CD4-positive, alpha-beta T cell treated with Interleukin-6 at 100 ng/mL for 8 hours (primary cell): ENCODE measurements around the gene PSD4.
A peak's percentile ranks its signal among the peaks of the same experiment; 100 is the strongest.

Experiments used
- DNase-seq: peaks from one replicate; pipeline ENCODE4 v3.0.0-alpha.2; 2020; ENCODE audit warnings: mixed read lengths, low spot score

Gene PSD4

DNA sequence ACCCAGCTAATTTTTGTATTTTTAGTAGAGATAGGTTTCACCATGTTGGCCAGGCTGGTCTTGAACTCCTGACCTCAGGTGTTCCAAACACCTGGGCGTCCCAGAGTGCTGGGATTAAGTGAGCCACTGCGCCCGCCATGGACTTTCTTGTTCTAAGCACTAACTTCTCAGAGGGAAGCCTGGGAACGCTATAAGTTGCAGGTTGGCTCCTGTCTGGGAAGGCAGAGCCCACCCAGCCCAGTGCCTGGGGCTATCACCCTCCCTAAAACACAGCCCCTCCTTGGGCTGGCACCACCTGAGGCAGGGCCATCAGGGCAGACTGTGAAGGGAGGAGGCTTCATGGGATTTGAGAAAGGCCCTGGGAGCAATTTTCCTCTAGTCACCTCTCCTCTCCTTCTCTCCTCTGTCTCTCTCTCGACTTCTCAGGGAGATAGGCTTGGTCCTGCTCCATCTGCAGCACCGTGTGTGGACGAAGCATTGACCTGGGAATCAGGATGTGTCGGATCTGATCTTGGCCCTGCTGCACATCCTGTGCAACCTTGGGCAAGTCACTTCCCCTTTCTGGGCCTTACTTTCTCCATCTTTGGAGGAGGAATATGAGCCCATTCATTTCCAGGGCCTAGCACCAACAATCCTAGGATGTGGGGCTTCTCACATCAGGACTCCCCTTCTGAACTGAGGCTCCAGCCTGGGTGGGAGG, 10.9 kb downstream of the PSD4 start:
- no peak for DNase-seq

DNA sequence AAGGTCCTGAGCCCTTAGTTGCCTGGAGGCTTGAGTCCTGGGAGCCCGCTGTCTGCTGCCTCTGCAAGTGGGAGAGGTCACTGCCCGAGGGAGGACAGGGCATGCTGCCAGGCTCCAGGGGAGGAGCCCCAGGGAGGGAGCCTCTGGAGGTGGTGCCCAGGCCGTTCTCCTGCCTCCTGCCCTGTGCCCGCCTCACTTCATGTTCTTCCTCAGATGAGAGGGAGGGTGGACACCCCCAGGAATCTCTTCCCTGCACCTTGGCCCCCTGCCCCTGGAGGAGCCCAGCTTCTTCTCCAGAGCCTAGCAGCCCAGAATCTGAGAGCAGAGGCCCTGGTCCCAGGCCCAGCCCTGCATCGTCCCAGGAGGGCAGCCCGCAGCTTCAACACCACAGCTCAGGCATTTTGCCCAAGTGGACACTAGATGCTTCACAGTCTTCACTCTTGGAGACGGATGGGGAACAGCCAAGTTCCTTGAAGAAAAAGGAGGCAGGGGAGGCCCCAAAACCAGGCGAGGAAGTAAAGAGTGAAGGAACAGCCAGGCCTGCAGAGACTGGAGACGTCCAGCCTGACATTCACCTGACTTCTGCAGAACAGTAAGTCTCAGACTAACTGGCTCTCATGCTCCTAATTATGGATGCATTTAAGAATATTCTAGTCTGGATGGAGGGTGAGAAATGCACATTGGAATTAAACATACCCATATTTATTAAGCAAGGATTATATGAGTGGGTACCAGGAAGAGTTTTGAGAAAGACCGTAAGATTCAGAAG, 12.1 kb downstream of the PSD4 start:
- DNase-seq = no peak

DNA sequence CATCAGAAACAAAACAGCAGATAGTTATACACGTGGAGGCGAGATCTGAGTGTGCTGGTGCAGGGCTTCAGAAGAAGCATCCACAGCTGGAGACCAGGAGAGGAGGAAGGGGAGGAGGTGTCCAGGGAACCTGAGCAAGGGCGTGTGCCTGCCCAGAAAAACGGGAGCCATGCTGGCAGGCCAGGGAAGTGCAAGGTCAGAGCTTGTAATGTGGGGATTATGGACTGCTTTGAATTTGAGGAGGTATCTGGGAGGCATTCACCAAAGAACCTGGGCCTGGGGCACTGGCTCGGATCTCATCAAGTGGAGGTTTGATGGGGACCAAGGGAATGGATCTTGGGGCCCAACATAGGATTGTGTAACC, 12.6 kb downstream of the PSD4 start:
- no peak for DNase-seq

DNA sequence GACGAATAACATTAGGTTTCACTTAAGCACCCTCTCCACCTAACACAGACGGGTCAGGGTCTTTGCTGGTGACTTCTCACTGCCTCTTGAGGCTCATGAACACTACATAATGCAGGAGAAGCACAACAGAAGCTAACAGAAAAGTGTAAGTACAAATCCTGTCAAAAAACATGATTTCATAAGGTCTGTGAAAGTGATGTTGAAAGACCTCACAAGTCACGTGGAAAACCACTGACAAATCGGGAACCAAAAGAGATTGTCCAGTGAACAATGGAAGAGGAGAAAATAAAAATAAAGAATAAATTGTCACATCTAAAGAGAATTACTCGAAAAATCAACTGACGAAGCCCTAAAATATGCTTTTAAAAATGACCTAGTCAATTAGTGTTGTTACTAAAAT, 14.0 kb downstream of the PSD4 start:
- no peak for DNase-seq

DNA sequence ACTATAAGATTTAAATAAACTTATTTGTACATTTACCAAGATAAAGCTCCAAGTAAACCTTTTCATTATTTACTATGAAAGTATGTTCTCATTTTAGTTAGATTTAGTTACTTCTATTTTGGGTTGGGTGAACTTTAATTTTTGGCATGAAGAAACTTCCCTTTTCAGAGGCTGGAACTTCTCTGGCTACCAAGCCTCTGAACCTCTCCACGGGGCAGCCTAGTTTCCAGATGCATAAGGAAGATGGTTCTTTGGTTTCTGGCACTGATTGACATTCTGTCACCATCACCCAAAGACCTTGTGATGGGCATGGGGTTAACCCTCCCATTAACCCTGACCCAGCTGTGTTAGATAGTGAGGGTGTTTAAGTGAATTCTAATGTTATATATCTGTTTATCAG, 17.1 kb downstream of the PSD4 start:
- DNase-seq = no peak

DNA sequence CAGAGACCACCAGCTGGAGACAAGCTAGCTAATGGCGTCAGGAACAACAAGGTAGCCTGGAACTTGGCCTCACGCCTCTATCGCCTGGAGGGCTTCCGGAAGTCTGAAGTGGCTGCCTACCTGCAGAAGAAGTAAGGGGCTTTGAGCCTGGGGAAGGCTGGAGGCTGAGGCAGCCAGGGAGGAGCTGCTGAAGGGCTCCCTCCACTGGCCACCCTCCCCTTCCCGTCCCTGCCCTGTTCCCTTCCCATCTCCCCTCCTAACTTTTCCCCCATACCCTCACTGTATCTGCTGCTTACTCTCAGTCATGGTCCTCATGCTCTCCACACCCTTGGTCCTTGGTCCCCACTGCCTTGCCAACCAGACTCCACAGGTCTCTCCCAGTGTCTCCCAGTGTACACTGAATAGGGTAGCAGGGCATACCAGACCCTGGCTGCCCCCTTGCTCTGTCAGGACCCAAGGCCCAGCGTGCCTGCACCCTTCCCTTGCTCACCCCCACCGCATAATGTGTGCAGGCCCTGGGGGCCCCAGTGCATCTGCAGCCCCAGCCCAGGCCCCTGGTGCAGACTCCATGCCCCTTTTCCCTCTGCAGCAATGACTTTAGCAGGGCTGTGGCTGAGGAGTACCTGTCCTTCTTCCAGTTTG, 18.8 kb downstream of the PSD4 start:
- DNase-seq = no peak

DNA sequence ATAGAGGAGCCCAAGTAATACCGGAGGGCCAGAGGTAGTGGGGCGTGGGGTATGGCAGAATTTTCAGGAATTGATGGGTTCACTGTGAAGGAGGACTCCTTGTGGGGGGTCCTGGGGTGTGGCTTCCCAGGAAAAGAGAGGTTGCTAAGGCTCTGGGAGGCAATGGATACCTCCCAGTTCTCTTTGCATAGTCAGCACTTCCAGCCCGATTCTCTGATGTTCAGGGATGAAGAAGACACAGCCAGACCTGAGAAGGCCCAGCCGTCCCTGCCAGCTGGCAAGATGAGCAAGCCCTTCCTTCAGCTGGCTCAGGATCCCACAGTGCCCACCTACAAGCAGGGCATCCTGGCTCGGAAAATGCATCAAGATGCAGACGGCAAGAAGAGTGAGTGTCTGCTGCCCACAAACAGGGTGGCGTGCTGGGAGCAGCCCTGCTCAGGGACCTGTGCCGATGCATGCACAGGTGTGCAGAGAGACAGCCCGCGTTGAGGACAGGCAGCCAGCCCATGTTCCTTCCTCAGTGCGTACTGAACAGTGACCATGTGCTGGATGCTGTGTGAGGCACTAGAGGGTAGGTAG, 22.2 kb downstream of the PSD4 start:
- no peak for DNase-seq

DNA sequence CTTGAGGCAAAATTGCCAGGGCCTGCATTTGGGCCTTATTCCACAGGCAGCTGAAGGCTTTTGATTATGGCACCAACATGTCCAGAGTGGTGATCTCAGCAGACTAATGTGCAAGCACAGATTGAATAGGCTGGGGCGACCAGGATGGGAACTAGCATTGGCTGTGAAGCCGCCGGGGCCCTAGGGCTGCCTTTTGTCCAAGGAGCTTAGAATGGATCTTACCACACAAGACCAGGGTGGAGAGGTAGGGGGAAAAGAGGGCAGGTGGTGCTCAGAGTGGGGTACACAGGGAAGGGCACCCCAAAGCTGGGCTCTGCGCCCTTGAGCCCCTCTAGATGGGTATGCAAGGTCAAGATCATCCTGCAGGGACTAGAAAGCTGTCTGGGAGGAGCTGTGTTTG, 23.1 kb downstream of the PSD4 start:
- no peak for DNase-seq

DNA sequence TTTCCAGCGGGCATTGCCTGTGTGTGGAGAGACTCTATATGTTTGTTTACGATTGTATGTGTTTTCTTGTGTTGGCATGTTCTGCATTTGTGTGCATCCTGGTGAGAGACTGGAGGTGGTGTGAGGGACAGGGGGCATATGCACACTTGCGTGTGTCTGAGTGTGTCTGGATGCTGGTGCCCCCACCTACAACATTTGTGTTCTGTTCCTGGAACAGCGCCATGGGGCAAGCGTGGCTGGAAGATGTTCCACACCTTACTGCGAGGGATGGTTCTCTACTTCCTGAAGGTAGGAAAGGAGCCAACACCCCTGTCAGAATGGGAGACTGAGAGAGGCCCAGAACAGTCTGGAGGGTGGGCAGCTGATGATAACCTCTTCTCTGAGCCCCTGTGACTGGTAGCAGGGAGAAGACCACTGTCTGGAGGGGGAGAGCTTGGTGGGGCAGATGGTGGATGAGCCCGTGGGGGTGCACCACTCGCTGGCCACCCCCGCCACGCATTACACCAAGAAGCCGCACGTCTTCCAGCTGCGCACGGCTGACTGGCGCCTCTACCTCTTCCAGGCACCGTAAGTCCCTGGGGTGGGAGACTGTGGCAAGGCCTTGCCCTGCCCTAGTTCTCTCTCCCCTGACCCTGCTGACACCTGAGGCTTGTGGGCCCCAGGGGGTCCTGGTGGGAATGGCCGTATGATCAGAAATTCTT, 23.7 kb downstream of the PSD4 start:
- no peak for DNase-seq

DNA sequence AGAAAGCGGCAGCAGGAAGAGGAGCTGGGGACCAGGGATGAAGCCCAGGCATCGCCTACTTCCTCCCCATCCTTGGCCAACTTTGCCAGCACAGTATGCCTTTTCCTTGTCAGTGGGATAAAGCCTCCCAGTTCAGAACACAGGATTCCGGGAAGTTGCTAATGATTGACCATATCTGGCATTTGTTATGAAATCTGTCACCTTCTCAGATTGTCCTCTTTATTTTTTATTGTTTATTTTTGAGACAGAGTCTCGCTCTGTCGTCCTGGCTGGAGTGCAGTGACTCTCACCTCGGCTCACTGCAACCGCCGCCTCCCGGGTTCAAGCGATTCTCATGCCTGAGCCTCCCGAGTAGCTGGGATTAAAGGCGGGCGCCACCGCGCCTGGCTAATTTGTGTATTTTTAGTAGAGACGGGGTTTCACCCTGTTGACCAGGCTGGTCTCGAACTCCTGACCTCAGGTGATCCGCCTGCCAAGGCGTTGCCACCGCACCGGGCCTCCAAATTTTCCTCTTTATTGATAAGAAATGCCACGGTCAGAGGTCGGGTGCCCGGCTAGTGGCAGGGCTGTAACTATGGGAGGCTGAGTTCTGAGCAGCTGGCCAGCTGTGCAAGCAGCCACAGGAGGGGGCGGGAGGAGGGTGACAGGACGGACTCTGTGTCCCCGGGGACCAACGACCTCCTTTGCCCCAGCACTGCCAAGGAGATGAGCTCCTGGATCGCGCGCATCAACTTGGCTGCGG, 24.4 kb downstream of the PSD4 start:
- DNase-seq = no peak

DNA sequence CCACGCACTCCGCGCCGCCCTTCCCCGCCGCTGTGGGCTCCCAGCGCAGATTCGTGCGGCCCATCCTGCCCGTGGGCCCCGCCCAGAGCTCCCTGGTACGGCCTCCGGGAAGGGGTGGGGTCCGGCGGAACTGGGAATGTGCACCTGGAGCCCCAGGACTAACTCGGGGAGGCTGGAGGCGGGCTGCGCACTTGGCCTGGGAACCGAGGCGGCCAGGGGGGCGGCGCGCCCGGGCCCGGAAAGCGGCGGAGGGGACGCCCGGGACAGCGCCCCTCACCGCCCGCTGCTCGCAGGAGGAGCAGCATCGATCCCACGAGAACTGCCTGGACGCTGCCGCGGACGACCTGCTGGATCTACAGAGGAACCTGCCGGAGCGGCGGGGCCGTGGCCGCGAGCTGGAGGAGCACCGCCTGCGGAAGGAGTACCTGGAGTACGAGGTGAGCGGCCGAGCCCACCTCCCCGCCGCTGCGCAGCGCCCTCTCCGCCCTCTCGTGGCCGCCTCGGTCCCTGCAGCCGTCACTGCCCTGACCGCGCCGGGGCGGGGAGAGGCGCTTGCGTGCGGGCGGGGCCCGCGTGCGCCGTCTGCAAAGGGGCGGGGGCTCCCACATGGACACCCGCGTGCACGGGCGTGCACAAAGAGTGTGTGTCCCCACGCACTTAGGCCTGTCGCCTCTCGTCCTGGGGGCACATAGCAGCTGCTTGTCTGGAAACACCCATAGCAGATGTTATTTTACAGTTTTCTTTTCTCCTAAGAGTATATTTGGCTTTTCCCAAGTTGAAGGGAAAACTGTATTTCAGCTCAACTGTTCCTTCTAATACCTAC, 25.2 kb downstream of the PSD4 start:
- peak; percentile 54 for DNase-seq

DNA sequence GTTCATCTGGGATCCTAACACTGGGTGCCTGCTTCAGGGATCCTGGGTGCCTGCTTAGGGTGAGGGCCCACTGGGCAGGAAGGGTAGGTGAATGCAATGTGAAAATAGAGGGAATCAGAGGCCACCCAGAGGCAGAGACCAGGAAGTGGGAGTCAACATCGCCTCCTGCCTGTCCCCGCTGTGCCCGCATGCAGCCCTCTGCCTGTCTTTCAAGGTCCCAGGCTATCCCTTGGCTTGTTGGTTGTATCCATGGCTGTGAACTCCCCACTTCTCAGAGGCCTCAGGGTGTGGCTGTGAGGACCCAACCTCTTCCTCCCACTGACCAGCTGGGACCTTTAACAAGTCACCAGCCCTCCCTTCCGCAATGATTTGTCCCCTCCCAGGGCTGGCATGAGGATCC, 26.5 kb downstream of the PSD4 start:
- no peak for DNase-seq

DNA sequence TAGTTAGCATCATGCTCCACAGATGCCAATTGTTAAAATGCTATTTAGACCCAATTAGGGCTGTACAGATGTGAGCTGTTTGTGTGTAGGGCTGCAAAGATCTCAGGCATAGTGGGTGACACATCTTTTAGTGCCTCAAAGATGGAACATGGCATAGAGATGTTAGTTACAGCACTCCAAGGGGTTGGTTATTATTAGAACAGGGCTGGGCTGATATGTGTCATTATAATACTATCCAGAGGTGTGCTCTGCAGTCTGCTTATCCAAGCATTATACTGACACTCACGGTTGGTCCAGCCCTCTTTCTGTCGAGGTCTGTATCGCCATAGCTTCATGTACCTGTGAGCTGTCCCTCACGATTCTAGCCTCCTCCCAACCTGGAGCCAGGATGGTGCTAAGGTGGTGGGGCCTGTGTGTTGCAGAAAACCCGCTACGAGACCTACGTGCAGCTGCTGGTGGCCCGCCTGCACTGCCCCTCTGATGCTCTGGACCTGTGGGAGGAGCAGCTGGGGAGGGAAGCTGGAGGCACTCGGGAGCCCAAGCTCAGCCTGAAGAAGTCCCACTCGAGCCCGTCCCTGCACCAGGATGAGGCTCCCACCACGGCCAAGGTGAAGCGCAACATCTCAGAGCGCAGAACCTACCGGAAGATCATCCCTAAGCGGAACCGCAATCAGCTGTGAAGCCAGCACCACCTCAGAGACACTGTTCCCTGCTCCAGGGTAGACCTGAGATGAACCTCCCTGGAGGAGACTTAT, 27.1 kb downstream of the PSD4 start:
- DNase-seq = no peak

DNA sequence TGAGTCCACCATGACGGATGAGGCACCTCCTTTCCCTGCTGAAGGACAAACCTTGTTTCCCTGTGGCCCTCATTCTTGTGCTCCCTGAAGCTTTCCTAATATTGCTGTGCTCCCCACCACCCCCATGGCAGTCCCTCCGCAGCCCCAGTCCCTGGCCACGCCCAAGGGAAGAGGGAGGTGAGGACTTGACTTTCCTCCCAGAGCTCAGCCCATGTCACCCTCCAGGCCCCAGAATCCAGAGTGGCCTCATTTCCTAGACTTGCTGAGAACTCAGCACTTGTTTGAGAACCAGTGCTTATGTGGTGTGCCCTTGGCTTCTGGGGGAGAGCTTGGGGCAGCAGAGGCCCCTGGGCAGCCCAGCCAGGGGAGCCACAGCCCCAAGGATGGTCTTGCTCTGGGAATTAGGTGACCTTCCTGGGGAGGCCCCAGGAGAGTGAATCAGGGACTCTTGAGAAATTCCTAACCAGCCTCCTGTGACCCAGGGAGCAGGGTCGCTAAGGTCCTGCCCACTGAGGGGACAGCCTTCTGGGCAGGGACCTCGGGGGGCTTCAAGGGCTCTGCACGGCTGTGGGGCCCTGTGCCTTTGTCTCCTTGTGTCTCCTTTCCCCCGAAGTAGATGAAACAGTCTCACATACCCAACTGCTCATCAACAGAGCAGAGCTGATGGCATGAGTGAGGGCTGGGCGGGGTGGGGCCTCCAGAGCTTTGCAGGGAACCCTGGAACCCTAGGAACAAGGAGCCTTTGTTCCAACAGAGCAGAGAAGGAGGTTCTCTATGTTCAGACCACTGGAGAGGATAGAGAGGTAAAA, 27.9 kb downstream of the PSD4 start:
- DNase-seq = no peak

DNA sequence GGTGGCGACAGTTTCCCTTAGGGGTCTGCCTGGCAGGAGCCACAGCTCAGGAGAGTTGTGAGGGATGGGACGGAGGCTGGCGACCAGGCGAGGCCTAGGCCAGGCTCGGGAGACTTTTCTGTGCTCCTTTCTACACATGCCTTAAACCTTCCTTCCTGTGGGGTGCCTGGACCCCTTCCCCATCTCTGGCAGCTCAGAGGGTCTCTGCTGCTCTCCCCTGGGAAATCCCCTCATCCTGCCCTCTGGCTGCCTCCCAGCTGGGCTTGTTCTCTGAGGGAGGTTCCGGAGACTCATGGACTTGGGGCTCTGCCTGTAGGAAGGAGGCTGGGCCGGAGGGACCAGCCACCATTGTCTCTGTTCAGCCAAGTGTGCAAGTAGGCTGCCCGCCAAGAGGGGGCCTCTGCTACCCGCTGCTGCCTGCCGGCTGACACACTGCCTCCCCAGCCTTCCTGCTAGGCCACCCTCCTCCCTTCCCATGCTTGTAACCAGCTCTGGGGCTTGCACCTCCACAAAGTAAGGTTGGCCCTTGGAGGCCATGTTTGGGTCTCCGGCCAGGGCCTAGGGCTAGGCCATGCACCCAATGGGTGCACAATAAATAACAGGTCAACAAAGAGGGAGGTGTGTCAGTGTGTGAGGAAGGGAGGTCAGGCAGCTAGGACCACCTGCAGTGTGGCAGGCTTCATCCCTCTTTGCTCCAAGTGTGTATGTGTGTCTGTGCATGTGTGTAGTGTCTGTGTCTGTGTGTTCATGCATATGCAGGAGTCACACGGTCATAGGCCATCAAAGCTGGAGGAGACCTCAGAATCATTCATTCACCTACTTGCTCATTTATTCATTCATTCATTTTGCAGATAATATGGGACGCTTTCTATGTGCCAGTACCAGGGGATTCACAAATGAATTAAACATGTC, 28.8 kb downstream of the PSD4 start:
- DNase-seq = no peak

DNA sequence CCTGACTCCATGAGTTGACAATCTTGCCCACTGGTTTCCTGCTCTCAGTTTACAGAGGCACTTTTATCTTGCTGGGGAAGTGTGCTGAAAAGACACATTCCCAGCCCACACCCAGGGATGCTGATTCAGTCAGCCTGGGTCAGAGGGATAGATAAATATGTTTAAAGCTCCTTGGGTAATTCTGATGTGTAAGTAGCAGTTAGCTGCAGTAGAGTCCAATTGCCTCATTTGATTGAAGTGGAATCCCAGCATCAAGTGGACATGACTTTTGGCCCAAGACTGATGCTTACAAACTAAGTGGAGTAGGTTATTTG, 29.4 kb downstream of the PSD4 start:
- no peak for DNase-seq

DNA sequence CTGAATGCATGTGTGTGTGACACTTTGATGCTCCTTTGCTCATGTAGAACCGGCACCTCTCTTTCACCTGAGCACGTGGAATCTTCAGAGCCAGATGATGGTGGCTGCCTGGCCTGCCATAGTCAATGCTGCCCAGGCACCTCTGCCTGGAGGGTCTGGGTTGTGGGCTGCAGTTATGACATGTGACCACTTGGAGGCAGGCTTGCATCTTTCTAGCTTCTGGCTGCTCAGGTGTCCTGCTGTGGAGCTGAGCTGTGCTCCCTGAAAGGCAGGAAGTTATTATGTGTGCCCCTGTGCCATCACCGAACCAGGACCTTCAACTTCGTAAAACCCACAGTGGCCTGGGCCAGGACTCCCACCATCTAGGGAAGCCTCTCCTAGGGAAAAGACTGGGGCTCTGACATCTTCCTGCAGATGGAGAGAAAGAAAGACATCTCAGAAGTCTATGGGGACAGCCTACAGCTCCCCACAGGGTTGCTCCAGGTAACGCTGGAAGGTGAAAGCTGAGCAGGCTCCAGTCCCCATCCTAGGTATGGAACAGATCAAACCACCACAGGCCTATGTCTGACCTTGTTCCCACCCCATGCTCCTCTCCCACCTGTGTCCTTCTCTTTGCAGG, 30.2 kb downstream of the PSD4 start:
- DNase-seq = peak; percentile 81

DNA sequence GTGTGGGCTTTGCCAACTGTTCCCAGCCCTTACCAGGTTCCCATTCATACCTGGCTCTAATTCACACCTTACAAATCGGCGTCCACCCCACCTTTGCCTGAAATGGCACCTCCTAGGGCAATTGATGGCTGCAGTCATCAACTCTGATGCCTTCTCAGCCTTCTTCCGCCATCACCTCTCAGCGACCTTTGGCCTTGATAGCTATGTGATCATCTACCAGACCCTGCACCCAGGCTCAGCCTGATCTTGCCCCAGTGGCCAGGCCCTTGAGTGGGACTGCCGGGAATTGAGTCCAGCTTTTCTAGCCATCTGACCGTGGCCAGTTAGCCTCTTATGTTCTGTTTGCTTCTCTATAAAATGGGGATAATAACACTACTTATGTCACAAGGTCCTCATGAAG, 32.5 kb downstream of the PSD4 start:
- no peak for DNase-seq
